HG02798 (cell line): ENCODE results near the gene ZSCAN1.

Source experiments
- ATAC-seq: cut with Tn5 transposase; IDR thresholded peaks from one replicate; pipeline ENCODE4 v1.9.1; 2021; ENCODE audit warnings: mild to moderate bottlenecking; ENCODE audit not compliant: unreplicated experiment, poor library complexity

Gene ZSCAN1

GRCh38 chr19:58038688-58039204 lies 4.9 kb downstream of the ZSCAN1 start:
- ATAC-seq: no peak

DNA sequence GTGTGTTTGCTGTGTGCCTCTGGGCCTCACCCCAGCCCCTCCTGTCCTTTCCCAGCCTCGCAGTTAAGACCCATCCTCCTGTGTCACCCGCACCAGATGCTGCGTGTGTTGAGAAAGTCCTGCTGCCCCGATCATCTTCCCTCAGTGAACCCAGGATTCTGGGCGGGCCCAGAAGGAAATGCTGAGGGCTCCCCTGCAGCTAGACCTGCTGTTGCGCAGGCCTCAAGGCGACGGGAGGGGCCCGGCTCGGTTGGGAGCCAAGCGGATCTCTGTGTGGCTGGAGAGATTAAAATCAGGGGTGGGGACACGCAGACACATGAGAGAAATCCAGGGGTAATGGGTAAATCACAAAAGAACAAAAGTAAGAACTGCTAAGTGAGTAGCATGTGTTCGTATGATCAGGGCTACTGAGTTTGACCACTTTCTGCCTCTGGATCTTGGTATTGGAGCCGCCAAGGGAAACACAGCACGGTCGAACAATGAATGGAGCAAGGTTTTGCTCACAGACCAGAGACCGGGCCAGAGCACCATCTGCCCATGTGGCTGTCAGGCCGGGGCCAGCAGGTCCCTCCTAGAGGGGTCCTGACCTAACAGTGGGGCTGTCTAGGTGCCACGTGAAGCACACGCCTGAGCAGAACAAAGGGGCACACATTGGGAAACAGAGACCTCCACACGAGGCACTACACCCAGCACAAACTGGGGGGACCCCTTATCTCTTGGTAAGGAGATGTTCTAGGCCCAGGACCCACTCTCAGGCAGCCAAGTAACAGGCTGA lies 7.1 kb downstream of the ZSCAN1 start:
- no peak for ATAC-seq

DNA sequence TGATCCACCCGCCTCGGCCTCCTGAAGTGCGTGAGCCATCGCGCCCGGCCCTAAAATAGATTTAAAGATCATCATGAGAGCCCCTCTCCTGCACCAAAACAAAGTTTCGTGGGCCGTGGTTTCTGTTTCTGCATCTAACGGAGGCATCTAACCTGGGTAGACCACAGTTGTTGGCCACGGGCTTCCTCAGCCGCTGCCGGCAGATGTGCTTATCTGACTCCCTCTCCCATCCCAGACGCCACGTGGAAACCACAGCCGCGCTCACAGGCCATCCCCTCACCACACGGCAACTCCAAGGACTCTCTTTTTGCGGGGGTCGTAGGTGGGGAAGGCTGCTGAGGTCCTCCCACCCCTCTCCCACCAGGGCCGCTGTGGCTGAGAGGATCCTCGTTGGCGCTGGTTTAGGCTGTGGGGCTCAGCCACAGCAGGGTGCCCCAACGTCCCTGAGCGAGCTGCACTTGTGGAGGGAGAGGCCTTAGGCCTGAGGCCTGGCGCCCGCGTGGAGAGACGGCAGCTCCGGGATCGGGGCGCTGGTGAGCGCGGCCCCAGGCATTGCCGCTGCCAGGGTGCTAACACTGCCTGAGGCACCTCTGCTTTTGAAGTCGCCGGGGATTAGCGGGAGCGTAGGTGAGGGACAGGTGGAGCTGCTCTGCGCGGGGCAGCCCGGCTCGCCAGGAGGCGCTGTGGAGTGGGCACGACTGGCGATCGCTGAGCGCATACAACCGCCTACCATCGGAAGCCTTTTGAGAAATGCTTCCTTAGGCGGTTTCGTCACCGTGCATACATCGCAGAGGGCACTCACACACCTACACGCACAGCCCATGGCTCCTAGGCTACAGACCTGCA lies 8.9 kb downstream of the ZSCAN1 start:
- ATAC-seq: no peak

- ATAC-seq: no peak
Measured at GRCh38 chr19:58044391-58044790, 10.6 kb downstream of the ZSCAN1 start.

GRCh38 chr19:58044886-58045285 lies 11.1 kb downstream of the ZSCAN1 start:
- ATAC-seq: no peak

- no peak for ATAC-seq
Measured at GRCh38 chr19:58045411-58046050, 11.7 kb downstream of the ZSCAN1 start.

DNA sequence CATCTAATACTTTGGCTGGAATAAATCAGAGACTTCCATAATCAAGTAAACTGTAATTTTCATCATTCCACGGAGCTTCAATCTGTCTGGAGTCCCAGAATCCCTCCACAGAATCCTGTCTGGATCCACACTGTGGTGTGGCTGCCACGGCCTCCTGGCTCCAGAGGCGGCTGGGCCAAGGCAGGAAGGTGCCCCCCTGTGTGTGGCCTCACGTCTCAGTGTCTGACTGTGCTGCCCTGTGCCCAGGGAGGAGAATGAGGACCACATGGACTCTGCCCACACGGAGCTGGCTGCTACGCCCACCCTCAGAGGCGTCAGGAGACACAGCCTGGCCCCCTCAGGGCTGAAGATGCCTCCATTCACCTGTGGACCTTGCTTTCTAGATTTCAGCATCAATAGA lies 13.0 kb downstream of the ZSCAN1 start:
- ATAC-seq: no peak

DNA sequence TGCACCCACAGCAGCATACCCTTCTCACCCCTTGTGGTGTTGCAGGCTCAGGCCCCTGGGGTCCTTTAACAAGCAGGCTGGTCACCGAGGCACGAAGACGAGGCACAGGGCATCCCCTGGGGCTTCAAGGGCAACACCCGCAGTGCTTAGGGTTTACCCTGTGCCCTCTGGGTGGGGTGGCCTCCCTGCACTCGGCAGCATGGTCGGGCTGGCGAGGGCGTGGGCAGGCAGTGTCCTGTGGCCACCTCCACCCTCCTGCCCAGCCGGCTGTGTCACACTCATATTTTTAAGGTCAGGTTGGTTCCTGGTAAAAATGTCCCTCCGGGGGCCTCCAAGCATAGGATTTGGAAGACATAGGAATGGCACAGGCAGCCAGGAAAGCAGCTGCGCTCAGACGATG lies 13.8 kb downstream of the ZSCAN1 start:
- ATAC-seq: no peak

DNA sequence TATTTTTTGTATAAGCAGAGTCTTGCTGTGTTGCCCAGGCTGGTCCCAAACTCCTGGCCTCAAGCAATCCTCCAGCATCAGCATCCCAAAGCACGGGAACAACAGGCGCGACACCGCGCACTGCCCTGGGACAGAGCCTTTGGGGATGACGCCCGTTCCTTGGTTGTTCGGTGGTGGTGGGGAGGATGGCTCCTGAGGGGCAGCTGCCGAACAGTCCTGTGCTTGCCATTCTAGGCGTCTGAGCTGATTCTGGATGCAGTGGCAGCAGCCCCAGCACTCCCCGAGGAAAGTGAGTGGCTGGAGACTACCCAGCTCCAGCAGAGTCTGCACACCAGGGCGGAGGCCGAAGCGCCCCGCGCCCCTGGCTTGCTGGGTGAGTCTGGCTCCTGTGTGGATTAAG lies 18.4 kb downstream of the ZSCAN1 start:
- no peak for ATAC-seq

- ATAC-seq: no peak
Measured at GRCh38 chr19:58053480-58054156, 19.8 kb downstream of the ZSCAN1 start.

- ATAC-seq: no peak
Measured at GRCh38 chr19:58054901-58055874, 21.4 kb downstream of the ZSCAN1 start.

DNA sequence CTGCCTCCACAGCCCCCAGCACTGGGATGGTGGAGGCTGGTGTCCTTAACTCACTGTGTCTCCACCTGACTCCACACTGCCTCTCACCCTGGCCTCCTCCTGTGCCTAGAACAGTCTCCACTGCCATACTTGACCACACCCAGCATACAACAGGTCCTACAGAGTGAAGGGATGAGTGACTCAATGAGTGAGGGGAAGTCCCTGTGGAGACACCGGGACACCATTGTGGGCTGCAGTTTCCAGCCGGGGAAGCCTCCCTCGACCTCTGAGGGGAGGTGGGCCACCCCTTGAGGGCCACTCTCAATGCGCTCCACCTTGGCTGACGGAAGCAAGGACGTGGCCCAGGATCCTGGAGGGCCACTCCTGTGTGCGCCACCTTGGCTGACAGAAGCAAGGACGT lies 22.4 kb downstream of the ZSCAN1 start:
- no peak for ATAC-seq

GRCh38 chr19:58056861-58057260 lies 23.0 kb downstream of the ZSCAN1 start:
- ATAC-seq: no peak

DNA sequence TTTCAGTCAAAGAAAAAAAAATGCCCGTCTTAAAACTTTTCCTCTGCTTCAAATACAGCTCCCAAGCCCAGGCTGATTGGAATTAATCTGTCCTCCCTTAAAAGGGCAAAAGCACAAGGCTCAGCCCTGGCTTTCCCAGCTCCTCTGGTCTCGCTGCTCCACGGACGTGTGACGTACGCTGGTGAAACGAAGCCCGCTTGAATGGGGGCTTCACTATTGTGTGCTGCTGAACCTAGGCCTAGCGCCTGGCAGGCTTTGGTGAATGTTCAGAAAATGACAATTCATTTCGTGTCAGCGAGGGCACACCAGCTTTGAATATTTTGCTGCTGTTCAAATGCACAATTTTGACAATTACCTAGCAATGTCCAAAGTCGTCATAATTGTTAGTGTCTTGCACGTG lies 24.6 kb downstream of the ZSCAN1 start:
- no peak for ATAC-seq

GRCh38 chr19:58059003-58059670 lies 25.3 kb downstream of the ZSCAN1 start, which contains the start of gene ZNF135:
Gene ZNF135, plus strand, starts transcription at chr19:58059282. Its CDS starts 721 bp downstream, at chr19:58060003.
- ATAC-seq: no peak

DNA sequence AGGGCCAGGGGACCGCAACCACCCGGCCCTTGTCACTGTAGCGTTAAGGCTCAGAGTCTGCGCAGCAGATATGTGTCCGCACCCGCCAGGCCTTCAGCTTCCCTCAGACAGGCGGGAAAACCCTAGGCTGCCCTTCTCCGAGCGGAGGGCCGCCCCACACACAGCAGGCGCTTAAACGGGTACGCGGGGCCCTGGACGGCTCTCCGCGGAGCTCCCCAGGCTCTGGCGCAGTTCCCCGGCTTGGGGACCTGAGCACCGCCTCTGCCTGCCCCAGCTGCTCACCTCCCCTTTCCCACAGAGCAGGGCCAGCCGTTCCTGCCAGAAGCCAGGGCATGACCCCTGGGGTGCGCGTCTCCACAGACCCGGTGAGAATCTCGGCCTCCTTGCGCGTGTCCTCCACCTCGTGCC lies 25.9 kb downstream of the ZSCAN1 start:
- no peak for ATAC-seq

- ATAC-seq: no peak
Measured at GRCh38 chr19:58060231-58060630, 26.4 kb downstream of the ZSCAN1 start.

DNA sequence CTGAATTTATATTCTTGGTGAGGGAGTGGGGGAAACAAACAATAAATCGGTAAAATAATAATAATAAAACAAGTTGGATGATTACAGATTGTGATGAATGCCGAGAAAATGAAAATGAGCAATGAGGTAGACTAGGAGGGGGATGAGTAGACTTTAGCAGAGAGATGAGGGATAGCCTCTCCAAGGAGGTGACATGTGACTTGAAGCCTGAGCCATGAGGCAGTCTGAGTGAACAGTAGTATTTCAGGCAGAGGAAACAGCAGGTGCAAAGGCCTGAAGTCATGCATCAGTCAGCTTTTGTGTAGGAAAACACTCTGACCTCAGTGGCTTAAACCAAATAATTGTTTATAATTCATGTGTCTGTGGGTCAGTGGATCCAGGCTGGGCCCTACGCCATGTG lies 29.9 kb downstream of the ZSCAN1 start:
- no peak for ATAC-seq
